ENCODE results near the gene CETP. TPM values are rescaled to one million over a fixed set of nuclear protein-coding genes. Genes with fewer than 3 reads are reported as not detected.

Gene CETP
- total and polyA plus RNA-seq, 2 of the 13 experiments (the other 11 are each of a cell fraction or from before 2014, with no cell fraction given): 0.31 to 9.8 TPM

- TF ChIP-seq ZNF264 (CRISPR knock-in tag; IDR thresholded peaks at IDR 0.05) (peak; percentile 70), ZNF414 (CRISPR knock-in tag; IDR thresholded peaks at IDR 0.05) (peak; percentile 67; the same call in 1 of the 2 replicates), ZBTB10 (CRISPR knock-in tag; IDR thresholded peaks at IDR 0.05; ENCODE audit: borderline replicate concordance) (no peak), TARDBP (CRISPR knock-in tag; IDR thresholded peaks at IDR 0.05) (no peak), ZNF296 (CRISPR knock-in tag; conservative IDR thresholded peaks at IDR 0.05) (0 out of 2 replicates have a peak, but pooled peaks have one; percentile 50), ATF2 (CRISPR knock-in tag; IDR thresholded peaks at IDR 0.05) (0 out of 2 replicates have a peak, but pooled peaks have one; percentile 25), ELF3 (CRISPR knock-in tag; IDR thresholded peaks at IDR 0.05) (peak; percentile 22; the same call in 1 of the 2 replicates), RCOR2 (CRISPR knock-in tag; IDR thresholded peaks at IDR 0.05) (peak; percentile 94), ZNF121 (CRISPR knock-in tag; IDR thresholded peaks at IDR 0.05) (peak; percentile 75), SUZ12 (IDR thresholded peaks at IDR 0.05; ENCODE audit: low read depth, low read length) (no peak), JUN (CRISPR knock-in tag; IDR thresholded peaks at IDR 0.05) (no peak), ZNF17 (CRISPR knock-in tag; IDR thresholded peaks at IDR 0.05) (no peak), ZNF331 (CRISPR knock-in tag; IDR thresholded peaks at IDR 0.05) (peak; percentile 74; the same call in 1 of the 2 replicates), ZNF318 (CRISPR knock-in tag; IDR thresholded peaks at IDR 0.05) (0 out of 2 replicates have a peak, but pooled peaks have one; percentile 36), ZNF543 (CRISPR knock-in tag; IDR thresholded peaks at IDR 0.05) (peak; percentile 76; the same call in 1 of the 2 replicates)
These were observed 42.9 kb downstream of the CETP start (continued) for GRCh38 chr16:57004387-57005250.
